GM12872 (cell line): ENCODE measurements around the gene EBF3.

Experiments
- CTCF ChIP-seq: IDR thresholded peaks from 3 replicates; pipeline ENCODE4 v1.5.1; 2011; ENCODE audit warnings: low read depth, mild to moderate bottlenecking, low read length, moderate library complexity; ENCODE audit not compliant: insufficient read depth

The EBF3 gene

GRCh38 chr10:129909080-129909479 lies 55.0 kb downstream of the EBF3 start:
- no peak for TF ChIP-seq CTCF

GRCh38 chr10:129908406-129908805 lies 55.7 kb downstream of the EBF3 start:
- TF ChIP-seq CTCF: no peak

GRCh38 chr10:129905553-129905952 lies 58.5 kb downstream of the EBF3 start:
- no peak for TF ChIP-seq CTCF

- TF ChIP-seq CTCF: no peak
Measured at GRCh38 chr10:129904323-129904722, 59.8 kb downstream of the EBF3 start.

- no peak for TF ChIP-seq CTCF
Measured at GRCh38 chr10:129901389-129902006, 62.6 kb downstream of the EBF3 start.

- no peak for TF ChIP-seq CTCF
Measured at GRCh38 chr10:129900825-129901224, 63.2 kb downstream of the EBF3 start.

GRCh38 chr10:129899276-129900130 lies 64.6 kb downstream of the EBF3 start:
- no peak for TF ChIP-seq CTCF
